GM12892 (cell line): ENCODE results near the gene RASSF1.

ENCODE experiments used
- POLR2A ChIP-seq: IDR thresholded peaks from 2 replicates; pipeline ENCODE4 v1.6.1; 2011; ENCODE audit warnings: low read depth, low read length, control low read depth
- POLR2AphosphoS5 ChIP-seq: IDR thresholded peaks from 2 replicates; pipeline ENCODE4 v1.6.1; 2011; ENCODE audit warnings: low read depth, low read length, control low read depth

GRCh38 chr3:50322115-50322385 lies 18.6 kb downstream of the RASSF1 start:
- no peak for TF ChIP-seq POLR2A
- no peak for TF ChIP-seq POLR2AphosphoS5
